ENCODE results near the gene HTRA1. TPM values are rescaled to one million over a fixed set of nuclear protein-coding genes. Genes with fewer than 3 reads are reported as not detected.

HTRA1 gene
- total RNA-seq, 1 donor from 2014 or later: 55.2 TPM

DNA sequence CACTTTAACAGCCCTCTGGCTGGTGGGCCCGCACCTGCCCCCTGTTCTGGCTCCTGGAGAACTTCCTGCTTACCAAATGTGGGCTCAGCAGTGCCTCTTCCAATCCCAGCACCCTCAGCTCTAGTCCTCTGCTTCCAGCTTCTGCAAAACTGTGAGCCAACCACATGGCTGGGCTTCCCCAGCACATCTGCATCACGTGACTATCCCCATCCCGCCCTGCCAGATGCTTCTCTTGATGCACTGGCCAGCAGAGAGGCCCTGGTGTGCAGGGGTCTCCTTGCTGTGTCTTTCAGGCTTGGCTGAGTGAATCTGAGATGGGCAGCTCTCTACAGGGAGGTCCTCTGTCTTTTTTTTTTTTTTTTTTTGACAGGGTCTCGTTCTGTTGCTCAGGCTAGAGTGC lies 55.4 kb downstream of the HTRA1 start:
- DNase-seq (ENCODE audit: low spot score): no peak

DNA sequence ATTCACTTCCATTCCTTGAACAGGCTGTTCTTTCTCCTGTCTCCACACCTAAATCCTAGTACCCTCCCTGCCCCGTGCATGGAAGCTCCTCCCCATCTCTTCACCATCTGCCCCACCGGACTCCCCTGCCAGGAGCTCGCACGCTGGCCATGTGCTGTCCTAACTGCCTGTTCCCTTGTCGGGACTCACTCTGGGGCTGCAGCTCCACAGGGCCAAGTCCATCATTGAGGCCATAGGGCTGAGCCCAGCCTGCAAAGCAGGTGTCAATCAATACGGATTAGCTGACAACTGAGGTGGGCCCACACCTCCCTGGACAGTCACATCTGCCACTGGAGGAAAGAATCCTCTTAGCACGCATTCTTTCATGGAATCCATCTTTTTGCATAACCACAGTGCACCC lies 57.8 kb downstream of the HTRA1 start:
- DNase-seq (ENCODE audit: low spot score): no peak

DNA sequence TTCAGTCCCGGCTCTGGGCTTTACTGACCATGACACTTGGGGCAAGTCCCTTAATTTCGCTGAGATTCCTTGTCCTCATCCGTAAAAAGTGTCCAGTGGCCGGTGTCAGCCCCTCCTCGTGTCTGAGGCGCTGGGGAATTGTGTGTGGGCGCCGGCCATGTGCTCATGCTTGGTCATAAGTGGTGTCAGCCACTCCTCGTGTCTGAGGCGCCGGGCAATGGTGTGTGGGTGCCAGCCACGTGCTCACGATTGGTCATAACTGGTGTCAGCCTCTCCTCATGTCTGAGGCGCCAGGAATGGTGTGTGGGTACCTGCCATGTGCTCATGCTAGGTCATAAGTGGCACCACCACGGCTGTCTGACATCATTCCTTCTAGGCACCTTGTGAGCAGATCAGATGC lies 58.5 kb downstream of the HTRA1 start:
- no peak for DNase-seq (ENCODE audit: low spot score)

DNA sequence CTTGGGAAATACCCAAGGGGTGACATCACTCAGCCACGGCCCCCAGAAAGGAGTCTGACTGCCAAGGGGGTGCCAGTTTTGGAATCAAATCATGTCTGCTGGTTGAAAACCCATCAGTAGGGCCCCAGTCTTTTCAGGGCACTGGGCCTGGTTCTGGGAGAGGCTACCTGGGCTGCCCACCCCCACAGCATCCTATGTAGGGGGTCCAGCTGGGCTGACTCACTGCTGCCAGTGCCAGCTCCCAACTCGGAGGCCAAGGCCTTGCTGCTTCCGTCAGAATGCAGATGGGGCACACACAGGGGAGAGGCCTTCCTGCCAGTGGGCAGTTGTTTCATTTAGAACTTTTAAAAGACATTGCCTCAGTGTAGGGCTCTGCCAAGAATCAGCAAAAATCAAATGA lies 59.7 kb downstream of the HTRA1 start:
- no peak for DNase-seq (ENCODE audit: low spot score)

DNA sequence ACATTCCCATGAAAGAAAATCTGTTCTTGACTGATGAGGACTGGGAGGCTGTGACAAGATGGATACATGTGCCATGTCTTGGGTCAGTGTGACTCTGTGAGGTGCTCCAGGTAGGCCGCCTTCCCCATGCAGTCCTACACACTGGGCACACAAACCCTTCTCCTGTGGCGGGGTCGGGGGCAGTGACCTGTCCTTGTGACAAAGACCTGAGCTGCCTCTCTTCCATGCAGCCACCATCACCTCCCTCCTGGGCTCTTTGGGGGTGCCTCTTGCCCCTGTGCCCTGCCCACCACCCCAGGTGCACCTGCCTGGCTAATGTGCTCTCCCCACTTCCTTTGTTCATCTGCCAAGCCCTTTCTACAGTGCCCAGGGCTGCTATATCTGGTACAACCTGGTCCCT lies 63.5 kb downstream of the HTRA1 start:
- DNase-seq (ENCODE audit: low spot score): no peak

DNA sequence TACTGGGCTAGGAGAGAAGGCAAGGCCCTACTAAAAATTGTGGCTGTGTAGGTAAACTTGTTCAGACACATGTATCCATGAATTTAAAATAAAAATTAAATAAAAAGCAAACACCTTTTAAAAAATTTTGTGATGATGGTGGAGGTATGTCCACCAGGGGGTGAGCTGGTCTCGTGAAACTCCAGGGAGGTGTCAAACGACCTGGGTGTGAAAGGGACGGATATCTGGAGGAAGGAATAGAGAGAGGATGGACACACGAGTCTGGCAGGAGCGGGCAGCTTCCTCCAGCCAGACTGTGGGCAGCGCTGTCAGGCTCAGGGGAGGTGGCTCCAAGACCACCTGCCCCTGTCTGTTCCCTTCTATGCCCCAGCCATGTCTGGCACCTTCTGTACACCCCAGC lies 64.4 kb downstream of the HTRA1 start:
- no peak for DNase-seq (ENCODE audit: low spot score)

DNA sequence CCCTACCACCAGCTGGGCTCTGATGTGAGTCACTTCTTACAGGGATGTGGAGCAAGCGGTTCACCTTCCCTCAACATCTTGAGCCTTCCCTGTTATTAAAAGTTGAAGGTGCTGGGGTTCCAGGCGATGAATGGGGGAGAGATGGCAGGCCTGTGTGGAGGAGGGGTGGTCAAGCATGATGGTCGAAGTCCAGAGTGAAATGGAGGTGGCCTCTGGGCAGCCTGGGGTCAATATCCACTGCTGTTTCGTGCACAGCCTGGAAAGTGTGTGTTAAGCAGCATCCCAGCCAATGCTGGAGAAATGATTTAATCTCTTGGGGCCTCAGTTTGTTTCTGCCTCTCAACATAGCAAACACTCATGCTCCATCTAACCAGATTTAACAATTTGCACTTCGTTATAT lies 65.5 kb downstream of the HTRA1 start:
- no peak for DNase-seq (ENCODE audit: low spot score)

GRCh38 chr10:122530177-122530576 lies 68.8 kb downstream of the HTRA1 start:
- DNase-seq (ENCODE audit: low spot score): no peak

- DNase-seq (ENCODE audit: low spot score): no peak
These were observed 69.9 kb downstream of the HTRA1 start for GRCh38 chr10:122531261-122531660.

DNA sequence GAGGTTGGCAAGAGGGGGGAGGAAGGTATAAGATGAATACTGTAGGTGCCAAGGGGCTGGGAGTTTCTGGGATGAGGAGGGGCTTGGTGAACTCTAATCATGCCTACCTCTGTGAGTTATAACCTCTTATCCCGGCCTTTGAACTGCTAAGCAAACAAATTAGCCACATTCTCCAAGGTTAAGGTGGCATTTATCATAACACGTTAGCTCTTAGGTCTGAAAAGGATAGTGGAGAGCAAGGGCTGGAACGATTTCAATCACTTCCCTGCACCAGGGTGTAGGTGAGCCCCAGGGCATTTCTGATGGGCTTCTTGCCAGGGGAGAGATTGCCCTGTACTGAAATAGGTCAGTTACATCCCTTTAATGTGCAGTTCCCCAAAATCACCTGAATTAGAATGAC lies 70.6 kb downstream of the HTRA1 start:
- no peak for DNase-seq (ENCODE audit: low spot score)

GRCh38 chr10:122532601-122533296 lies 71.4 kb downstream of the HTRA1 start:
- no peak for DNase-seq (ENCODE audit: low spot score)

- DNase-seq (ENCODE audit: low spot score): no peak
These were observed 76.2 kb downstream of the HTRA1 start for GRCh38 chr10:122537545-122537944.

DNA sequence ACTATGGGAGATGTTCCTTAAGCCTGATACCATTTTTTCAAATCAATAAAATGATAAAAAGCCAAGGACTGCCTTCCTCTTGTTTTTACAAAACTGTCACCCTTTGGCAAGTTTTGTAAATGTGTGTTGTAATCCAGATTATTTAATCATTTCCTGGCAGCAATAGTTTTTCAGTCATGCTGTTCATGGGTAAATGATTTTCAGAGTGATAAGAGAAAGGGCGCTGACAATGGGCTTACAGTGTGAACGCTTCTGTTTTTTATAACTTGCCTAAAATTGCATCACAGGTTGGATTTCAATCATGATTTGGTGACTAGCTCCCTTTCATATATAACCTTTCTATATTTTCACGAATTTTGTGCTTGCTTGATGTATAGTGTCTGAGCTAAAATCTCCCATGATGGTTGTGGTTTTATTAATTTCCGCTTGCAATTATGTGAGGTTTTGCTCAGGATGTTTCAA lies 80.2 kb downstream of the HTRA1 start:
- no peak for DNase-seq (ENCODE audit: low spot score)

GRCh38 chr10:122543676-122544445 lies 82.5 kb downstream of the HTRA1 start:
- DNase-seq (ENCODE audit: low spot score): no peak

DNA sequence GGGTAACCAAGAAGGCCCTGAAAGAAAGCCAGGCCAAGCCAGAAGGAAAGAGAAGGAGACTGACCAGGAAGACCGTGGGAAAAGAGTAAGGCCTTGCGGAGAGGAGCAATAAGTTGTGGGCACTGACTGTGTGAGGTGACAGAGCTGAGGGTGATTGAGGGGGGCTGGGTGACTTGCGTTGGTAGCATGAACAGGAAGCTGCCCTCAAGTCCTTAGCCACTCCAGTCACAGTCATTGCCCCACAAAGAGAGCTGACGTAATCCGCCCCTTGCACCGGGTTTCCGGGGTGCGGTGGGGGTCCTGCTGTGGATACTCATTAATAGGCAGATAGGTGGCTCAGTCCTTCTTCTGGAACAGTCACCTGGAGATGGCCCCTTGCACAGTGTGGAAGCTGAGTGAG lies 83.1 kb downstream of the HTRA1 start:
- no peak for DNase-seq (ENCODE audit: low spot score)

DNA sequence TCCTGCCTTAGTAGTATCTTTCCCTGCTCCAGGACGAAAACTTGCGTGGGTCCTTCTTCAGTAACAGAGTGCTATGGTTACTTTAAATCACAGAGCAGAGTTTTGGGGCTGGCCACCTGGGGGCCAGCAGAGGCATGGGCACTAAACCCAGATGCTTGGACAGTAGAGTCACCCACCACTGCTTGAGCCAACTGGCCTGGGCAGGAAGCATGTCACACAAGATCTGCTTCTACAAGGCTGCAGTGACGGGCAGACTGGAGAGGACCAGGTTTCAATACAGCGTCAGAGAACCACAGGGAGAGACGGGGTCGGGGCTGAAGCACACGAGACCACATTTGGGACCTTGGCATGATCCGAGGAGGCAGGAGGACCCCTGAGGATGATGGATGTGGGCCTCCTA lies 84.9 kb downstream of the HTRA1 start:
- DNase-seq (ENCODE audit: low spot score): no peak

- DNase-seq (ENCODE audit: low spot score): no peak
These were observed 87.2 kb downstream of the HTRA1 start for GRCh38 chr10:122548407-122549085.

- DNase-seq (ENCODE audit: low spot score): no peak
These were observed 88.3 kb downstream of the HTRA1 start for GRCh38 chr10:122549636-122550035.

DNA sequence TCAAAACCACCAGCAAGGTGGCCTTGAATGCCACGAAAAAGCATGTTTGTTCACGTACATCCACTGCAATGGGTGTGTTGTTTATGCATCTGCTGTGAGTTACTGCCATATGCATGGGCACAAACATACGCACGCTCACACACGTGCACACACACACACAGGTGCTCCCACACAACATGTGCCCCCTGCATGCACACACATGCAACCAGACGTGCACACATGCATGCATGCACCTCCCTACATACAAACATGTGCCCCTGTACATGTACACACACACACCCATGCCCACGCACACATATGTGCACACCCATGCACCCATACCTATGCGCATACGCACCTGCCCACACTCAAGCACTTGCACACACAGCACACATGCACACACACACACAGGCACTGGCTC lies 89.1 kb downstream of the HTRA1 start:
- DNase-seq (ENCODE audit: low spot score): no peak

GRCh38 chr10:122550983-122551382 lies 89.6 kb downstream of the HTRA1 start:
- DNase-seq (ENCODE audit: low spot score): no peak

DNA sequence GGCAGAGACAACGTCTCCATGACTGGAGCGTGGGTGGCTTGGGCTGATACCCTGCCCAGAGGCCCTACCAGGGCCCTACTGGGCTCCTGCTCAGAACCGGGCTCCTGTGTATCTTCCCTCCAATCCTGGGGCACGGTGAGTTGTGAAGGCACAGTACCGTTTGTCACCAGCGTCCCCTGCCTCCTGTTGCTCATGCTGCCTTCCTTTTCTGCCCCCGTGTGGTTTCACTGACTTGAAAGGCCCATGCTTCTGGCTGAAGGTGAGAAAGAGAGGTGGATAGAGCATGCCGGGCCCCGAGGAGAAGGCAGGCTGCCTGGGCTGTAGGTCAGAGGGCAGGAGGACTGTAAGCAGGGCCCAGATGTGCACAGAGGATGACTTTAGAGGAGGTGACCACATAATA lies 90.1 kb downstream of the HTRA1 start:
- no peak for DNase-seq (ENCODE audit: low spot score)

DNA sequence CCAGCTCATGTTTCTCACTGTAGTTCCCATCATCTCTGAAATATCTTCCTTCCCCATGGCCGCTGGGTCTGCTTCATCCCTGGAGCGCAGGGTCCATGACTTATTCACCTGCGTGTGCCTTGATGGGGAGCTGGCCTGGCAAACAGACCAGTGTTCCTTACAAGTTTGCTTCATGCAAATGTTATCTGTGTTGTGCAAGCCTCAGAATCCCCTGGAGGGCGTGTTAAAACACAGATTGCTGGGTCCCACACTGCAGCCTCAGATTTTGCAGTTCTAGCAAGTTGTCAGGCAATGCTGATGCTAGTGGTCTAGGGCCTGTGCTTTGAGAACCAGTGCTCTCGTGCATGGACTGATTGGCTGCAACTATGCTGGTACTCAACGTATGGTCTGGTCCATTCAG lies 92.0 kb downstream of the HTRA1 start:
- no peak for DNase-seq (ENCODE audit: low spot score)
